Stimulated activated CD4-positive, alpha-beta T cell treated with anti-CD3 and anti-CD28 coated beads, Interleukin-1b, Interleukin-23, amount 100 ng/mL, for 4 hours (primary cell): ENCODE results near the gene SACM1L.
"Not testable (repeated sequence)": the region's sequence is repeated elsewhere in the genome, so short reads cannot be mapped to it uniquely, and the experiment has no call there.

Experiments used
- DNase-seq, 2 donors: peaks; one replicate each; pipeline ENCODE4 v3.0.0-alpha.2; 2020; ENCODE audit warnings: low read depth in 2 of 2

SACM1L gene

DNA sequence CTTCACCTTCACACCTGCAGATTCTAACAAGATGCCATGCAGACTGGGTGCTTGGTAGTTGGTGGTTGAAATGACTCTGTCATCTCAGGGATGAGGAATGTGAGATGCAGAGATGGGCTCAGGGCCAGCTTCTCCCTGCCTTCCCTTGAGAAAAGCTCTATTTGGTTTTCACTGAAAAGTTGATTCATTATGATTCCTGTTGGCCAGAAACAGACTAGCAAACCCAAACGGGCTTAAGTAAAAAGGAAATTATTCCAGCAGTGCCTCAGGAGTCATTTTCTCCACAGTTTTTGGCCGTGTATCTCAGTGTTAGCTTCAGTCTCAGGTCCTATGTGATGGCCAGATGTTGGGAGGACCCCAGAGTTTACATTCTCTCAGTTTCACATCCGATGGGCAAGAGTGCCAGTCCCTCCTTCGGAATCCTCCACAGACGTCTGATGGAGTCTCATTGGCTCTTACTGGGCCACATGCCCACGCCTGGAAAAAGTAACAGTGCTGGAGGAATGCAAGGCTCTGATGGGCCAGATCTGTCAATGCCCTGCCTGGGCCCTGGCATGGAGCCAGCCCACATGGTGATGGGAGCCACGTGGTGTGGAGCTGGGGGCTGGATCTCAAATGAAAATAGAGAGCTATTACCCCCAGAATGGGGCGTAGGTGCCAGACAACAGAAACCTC, 22.3 kb upstream of the SACM1L start:
- no peak for DNase-seq

DNA sequence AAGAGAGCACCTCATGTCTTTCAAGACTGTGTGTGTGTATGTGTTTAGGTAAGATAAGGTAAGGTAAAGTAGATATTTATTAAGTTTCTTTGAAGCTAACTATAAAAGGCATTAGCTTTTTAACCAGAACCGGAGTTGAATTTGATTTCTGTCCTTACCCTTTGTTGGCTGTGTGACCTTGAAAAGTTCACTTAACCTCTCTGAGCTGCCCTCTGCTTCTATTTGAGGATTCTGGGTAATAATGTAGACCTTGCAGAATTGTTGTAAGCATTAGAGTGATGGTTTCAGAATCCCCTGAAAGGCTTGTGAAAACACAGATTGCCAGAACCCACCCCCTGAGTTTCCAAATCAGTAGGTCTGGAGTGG, 21.6 kb upstream of the SACM1L start:
- no peak for DNase-seq

DNA sequence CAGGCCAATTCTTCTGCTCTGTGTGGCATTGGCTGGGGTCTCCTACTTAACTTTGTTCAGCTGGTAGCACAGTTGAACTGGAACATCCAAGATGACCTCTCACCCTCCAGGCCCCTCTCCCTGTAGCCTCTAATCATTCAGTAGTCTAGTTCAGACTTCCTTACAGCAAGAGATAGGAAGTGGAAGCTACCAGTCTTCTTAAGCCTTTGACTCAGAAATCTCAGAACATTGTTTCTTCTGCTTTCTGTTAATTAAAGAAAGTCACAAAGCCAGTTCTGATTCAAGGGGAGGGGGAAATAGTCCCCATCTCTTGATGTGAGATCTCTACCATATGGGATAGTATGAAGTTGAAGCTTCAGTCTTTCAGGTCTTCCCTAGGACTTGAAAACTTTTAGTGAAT, 18.8 kb upstream of the SACM1L start:
- DNase-seq: no peak

DNA sequence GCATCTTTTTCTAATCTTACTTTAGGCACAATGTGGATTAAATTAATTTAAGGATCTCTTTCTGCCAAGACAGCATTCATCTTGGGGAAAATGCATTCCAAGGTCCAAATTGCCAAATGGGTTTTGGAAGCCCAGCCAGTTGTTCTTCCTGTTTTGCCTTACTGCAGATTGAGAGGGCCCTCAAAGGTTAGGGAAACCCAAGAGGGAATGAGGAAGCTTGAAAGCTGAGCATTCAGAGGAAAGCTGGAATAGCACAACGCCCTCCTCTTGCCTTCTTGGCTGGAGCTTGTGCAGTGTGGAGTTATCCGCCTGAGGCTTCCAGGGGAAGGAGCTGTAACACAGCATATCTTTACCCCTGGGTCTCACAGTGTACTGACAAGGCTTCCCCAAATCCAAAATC, 18.2 kb upstream of the SACM1L start:
- no peak for DNase-seq

DNA sequence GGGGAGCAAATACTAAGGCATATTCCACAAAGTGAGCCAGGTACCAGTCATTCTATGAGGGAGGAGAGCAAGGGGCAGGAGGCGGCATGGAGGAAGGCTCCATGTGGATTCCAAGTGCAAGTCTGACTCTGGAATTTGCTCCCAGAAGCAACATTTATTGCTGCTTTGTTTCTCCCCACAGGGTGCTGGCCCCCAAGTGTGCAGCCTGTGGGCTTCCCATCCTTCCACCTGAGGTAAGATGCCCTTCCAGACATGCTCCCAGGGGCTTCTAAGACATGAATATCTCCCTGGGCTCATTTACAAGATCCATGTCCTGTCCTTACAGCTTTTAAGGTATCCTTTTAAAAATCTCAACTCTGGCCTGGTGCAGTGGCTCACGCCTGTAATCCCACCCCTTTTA, 15.9 kb upstream of the SACM1L start:
- DNase-seq: no peak

DNA sequence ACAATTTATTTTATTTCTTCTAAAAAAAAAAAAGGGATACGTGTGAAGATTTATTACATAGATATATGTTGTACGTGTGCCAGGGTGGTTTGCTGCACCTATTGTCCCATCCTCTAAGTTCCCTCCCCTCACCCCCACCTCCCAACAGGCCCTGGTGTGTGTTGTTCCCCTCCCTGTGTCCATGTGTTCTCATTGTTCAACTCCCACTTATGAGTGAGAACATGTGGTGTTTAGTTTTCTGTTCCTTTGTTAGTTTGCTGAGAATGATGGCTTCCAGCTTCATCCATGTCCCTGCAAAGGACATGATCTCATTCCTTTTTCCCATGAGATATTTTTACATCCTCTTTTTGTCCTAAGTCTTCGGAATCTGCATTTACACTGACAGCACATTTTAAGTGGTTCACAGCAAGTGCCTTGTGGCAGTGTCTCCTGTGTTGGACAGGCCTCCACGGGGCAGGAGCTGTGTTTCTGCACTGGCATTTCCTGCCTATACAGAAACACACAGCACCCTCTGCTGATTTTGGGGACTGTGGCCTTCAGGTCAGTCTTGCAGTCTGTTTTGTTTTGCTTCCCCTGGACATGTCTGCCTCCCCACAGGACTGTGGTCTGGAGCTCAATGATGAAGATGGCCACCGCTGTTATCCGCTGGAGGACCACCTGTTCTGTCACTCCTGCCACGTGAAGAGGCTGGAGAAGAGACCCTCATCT, 12.7 kb upstream of the SACM1L start:
- DNase-seq: no peak

DNA sequence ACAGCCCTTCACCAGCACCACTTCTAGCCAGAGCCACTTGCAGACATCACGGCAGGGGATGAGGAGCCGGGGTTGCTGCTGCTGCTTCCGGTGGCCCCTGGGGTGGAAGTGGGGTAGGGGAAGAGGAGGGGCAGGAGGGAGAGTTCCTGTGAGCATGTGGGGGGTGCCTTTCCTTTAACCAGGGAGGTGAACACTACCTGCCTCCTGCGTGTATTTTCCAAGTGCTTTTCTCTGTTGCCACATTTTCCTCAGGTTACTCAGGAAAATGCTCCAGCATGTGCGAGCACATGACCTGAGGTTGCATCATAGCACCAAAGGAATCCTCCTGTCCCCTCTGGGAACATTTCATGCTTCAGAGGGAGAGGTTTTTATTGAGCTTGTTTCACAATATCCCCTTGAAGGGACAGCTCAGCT, 12.2 kb upstream of the SACM1L start:
- peak; percentile 28 to 49 for DNase-seq

DNA sequence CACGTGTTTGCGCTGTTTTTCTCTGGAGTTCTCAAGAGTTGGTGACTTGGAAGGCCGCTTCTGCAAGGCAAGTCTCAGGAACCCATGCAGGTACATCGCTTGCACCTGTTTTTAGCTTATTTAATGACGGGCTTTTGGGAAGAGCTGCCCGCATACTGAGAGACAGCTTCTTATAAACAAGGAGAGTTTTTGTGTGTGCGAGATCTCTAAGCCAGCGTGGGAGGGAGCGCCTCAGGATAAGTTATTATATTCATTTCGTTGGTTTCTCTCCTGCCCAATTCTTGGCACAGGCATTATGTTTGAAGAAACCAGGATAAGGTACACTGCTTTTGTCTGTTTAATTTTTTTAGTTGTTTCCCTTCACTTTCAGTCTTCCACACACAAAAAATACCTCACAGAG, 11.4 kb upstream of the SACM1L start:
- DNase-seq: no peak

DNA sequence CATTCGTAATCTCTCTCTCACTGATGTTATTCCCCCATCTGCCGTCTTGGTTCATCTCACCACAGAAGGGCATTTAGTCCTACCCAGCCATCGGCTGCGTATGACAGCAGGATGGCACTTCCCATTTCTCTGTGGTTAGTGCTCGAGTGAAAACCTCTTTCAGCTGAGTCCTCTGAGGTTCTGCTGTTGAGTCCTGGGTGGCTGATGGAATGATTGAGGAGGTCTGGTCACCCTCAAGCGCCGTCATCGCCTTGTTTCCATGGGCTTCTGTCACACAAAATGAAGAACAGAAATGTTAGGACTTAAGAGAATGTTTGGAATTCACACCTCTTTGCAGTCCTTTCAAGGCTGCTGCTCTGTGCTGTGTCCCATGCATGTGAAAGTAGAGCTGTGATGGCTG, 9.4 kb upstream of the SACM1L start:
- no peak for DNase-seq

DNA sequence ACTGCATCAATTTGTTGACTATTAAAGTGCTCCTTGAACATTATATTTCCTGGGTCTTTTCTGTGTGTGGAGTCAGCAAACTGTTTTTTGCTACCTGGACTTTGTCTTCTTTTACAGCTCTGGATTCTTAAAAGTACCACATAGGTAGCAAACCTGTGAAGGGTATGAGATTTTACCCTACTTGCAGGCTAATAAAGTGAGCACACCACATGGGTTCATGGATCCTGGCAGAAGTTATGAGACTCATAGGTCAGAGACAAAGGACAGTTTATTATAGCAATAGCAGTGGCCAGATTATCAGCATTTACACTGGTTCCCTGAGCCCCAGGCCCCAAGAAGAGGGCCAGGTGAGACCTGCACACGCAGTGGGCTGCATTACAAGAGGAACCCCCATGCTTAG, 8.0 kb upstream of the SACM1L start:
- no peak for DNase-seq

DNA sequence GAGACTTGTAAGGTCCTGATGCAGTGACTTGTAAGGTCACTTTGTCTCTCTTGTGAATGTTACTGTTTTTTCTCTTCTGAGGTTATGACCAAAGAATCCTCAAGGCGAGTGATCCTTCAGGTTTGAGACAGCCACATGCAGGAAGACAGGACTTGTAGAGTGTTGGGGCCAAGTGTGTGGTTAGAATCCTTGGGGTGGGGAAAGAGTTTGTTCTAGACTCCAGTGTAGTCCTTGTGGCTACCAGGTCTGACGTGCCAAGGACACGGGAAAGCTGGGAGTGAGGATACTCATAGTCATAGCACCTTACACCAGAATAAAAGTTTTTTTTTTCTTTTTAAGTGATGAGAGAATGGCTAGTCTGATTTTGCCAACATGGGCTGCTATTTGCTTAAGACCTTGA, 7.3 kb upstream of the SACM1L start:
- DNase-seq: no peak

DNA sequence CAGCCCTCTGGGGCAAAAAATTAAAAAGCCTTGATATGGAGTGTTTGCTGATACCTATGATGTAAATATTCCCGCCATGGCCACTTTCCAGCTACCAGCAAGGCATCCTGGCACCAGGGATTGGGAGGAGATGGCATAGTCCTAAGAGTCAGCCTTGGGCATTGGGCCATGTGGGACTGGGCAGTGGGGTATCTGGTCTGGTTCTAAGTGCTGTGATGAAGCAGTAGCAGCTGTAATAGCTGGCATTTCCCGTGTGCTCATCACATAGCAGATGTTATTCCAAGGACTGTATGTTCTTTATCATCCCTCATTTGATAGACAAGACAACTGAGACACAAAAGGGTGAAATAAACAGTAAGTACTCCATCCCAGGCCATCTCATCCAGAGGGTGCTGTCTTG, 6.9 kb upstream of the SACM1L start:
- DNase-seq: no peak

DNA sequence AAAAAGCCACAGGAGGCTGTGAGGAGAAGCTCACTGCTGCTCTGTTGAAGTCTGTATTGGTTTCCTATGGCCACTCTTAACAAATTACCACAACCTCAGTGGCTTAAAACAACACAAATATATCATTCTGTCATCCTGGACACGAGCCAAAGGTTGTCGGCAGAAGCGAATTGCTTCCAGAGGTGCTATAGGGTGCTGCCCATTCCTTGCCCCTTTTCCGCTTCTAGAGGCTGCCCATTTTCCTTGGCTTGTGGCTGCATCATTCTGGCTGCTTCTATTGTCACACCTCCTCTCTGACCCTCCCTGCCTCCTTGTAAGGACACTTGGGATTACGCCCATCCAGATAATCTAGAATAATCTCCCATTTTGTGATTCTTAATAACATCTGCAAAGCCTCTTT, 6.4 kb upstream of the SACM1L start:
- DNase-seq: no peak

DNA sequence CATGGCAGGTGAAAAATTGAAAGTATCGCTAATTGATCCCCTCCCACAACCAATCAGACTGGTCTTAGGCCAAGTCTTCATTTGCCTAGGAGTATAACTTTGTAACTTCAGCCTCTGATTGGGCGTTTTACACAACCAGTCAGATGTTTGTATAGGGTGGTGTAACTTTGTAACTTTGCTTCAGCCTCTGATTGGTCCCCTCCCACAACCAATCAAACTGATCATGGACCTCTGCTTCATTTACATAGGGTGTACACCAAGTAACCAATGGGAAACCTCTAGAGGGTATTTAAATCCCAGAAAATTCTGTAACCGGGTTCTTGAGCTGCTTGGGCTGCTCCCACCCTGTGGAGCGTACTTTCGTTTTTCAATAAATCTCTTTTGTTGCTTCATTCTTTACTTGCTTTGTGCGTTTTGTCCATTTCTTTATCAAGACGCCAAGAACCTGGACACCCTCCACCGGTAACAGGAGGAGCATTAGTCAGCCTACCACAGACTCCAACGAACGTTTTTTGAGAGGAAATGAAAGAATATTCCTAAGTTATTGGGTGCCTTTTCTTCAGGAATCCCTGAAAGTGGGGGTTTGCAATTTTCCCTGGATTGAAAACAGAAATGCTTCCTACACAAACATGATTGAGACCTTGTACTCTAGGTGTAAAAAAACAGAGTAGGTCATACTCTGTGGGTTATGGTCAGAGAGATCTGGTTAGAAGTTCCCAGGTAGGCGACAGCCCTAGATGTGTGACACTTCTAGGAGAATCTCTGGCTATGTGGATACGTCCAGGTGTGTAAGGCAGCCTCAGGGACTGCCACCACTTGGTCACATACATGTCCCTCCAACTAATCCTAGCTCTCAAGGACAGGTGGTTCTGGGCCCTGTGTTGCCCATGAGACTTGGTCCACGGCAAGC, 5.5 kb upstream of the SACM1L start:
- no peak for DNase-seq

DNA sequence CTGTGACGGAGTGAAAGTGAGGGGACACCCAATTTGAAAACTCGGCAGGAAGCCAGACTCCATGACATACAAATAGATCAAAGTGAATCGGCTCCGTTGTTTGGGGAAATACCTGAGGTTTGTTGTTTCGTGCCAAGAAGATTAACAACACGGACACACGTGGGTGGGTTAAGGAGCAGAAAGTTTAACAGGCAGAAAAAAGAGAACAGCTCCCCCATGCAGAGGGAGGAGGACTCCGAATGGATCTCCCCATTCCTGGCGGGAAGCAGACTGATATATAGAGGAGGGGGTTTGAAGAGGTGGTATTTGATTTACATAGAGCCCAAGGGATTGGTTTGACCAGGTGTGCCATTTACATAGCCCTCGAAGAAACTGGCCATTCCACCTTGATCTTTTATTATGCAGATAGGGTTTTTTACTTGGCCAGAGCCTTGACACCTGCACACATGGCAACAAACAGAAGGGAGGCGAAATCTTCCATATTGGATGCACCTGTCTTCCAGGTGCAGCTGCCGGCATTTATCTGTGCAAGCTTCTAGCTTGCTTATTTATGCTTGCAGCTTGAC, 4.8 kb upstream of the SACM1L start:
- DNase-seq: no peak

DNA sequence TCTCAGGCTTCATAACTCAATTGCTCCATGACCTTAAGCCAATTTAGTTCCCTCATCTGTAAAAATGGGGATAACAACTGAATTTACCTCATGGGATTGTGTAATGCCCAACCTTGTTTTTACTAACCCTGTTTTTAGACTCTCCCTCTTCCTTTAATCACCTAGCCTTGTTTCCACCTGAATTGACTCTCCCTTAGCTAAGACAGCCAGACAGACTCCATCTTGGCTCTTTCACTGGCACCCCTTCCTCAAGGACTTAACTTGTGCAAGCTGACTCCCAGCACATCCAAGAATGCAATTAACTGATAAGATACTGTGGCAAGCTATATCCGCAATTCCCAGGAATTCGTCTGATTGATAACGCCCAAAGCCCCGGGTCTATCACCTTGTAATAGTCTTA, 3.5 kb upstream of the SACM1L start:
- DNase-seq: not testable (repeated sequence)

DNA sequence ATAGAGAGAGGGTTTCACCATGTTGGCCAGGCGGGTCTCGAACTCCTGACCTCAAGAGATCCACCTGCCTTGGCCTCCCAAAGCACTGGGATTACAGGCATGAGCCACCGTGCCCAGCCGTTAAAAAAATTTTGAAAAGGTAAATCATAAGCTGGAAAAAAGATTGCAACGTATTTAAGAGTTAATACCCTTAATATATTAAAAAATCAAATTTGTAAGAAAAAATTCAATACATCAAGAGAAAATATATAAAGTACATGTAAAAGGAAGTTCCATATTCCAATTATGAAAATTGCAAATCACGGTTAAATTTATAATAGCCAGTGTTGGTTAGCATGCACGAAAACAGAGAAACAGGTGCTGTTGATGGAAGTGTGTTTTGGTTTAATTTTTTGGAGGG, 2.3 kb upstream of the SACM1L start:
- DNase-seq: no peak

DNA sequence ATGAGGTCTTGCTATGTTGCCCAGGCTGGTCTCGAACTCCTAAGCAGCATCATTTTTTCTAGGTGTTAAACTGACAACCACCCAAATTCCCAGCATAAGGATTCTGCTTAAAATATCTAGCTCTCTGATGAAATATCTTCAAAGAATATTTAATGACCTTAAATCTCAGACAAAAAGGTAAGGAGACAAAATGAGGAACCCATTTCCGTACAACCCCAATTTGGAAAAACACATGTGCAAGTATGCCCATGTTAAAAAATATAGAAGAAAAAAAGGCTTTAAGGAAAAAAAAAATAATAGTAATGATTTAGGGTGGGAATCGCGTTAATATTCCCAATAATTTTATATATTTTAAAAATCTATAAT, 1.4 kb upstream of the SACM1L start:
- no peak for DNase-seq

DNA sequence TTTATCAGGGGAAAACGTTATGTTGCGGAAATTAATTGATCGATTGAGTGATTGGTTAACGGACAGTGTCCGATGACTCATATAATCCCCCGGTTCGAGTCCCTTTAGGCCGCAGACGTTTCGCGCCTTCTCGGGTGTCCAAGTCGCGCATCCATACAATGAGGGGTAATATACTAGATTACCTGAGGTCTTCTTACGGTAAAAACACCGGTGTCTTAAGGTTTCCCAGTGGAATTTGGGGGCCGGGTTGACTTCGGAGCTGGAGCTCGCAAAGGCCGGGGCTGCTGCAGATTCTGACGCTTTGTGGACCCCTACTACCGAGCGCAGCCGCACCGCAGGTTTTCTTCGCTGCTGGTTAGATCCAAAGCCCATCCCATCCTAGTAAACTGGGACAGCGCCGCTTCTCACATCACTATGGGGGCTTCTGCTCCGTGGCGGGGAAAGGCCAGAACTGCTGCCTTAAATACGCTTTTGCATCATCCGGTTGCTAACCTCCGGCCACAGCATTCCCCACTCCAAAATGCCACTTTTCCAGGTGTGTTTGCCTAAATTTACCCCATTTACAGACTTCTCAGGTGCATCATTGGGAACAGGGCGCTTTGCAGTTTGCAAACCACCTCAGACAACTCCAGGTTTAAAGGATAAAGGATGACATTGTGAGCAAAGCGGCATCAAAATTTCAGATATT, 858 bp upstream of the SACM1L start:
- peak in 1 of 2 donors; percentile 19 for DNase-seq

DNA sequence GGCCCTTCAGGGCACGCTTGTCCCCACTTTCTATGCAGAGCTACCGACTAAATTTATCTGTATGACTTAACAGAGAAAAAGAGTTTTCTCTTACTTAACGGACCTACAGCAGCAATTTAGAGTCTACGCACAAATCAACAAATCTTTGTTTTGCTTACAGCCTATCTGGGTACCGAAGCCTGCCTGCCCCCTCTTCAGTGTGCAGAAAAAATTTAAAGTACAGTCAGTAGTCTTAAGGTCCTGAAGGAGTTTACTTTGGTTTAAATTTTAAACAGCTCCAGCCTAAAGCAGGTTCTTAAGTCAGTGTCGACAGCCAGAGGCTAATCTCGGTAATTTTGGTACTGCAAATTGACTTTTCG, 570 bp downstream of the SACM1L start:
- DNase-seq: no peak

DNA sequence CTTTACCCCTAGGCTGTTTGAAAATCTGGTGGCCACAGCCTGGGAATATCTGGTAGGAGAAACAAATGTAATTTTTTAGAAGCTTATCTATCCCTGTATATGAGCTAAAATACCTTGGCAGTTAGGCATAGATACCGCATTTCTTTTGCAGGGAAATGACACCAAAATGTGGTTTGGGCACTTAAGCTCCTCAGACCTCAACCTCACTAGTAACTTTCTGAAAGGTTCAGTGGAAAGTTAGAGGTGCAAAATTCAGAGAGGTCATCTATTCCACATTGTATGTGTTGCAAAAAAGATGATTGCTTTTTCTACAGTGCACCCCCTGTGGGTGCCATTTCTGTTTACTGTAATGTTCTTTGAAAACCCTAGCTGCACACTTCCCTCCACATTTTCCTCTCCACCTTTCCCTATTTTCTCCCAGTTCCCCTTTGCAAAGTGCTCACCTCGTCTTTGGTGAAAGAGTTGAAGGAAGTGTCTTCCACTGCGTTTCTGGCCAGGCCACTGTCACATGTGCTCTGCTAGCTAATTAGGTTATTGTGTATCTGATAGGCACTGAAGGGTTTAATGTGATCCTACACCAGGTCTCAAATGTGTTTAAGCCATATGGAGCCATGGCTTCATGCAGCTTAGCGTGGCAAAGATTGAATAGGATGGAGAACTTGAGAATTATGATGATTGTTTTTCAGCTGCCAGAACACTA, 1.3 kb downstream of the SACM1L start:
- DNase-seq: no peak
